A673 (cell line): ENCODE results near the gene MFNG. TPM values are rescaled to one million over a fixed set of nuclear protein-coding genes. Genes with fewer than 3 reads are reported as not detected.

Experiments
- BruUV-seq: library from RNA; stranded (reverse); fragments of 400-500 nt; replicated peaks from 2 replicates; lab custom pipeline; 2021; lab: Mats Ljungman, UMichigan
- CTCF ChIA-PET: fragments of 300-600 bp; sonication (Branson Sonifier 250); formaldehyde crosslinking; loops from one replicate; lab custom pipeline; 2022; ENCODE audit warnings: antibody characterized with exemption; lab: Charles Lee
- POLR2A ChIA-PET: fragments of 300-600 bp; sonication (Branson Sonifier 250); formaldehyde crosslinking; loops from one replicate; lab custom pipeline; 2022; ENCODE audit warnings: antibody characterized with exemption; ENCODE audit not compliant: low non-redundant PET; lab: Charles Lee
- DNase-seq: peaks from one replicate; pipeline ENCODE4 v3.0.0-alpha.2; 2015; ENCODE audit warnings: low spot score
- H3K27ac ChIP-seq: fragments of 200-600 bp; sonication (generic); 2 replicates; pipeline ENCODE4 v1.5.1; 2016; ENCODE audit warnings: mixed run types, low read depth, mild to moderate bottlenecking, mixed read lengths, antibody characterized with exemption, low read length; ENCODE audit not compliant: poor library complexity, severe bottlenecking
- H3K27me3 ChIP-seq: fragments of 200-600 bp; sonication (generic); replicated peaks from 2 replicates; pipeline ENCODE4 v1.6.1; 2017; ENCODE audit warnings: mixed run types, low read depth, mild to moderate bottlenecking, mixed read lengths, antibody characterized with exemption, low read length; ENCODE audit not compliant: insufficient read depth, poor library complexity
- H3K36me3 ChIP-seq: fragments of 200-600 bp; sonication (generic); 2 replicates; pipeline ENCODE4 v1.6.1; 2016; ENCODE audit warnings: mixed run types, mild to moderate bottlenecking, mixed read lengths, antibody characterized with exemption, low read length; ENCODE audit not compliant: insufficient read depth, poor library complexity, severe bottlenecking
- H3K4me1 ChIP-seq: fragments of 200-600 bp; sonication (generic); 2 replicates; pipeline ENCODE4 v1.6.1; 2017; ENCODE audit warnings: mixed run types, mild to moderate bottlenecking, mixed read lengths, antibody characterized with exemption, low read length; ENCODE audit not compliant: insufficient read depth, poor library complexity, severe bottlenecking
- H3K4me3 ChIP-seq: fragments of 200-600 bp; sonication (generic); 2 replicates; pipeline ENCODE4 v1.5.1; 2016; ENCODE audit warnings: low read depth, mixed run types, mild to moderate bottlenecking, mixed read lengths, low read length; ENCODE audit not compliant: poor library complexity, severe bottlenecking
- H3K9me3 ChIP-seq: fragments of 200-600 bp; sonication (generic); 2 replicates; pipeline ENCODE4 v1.6.1; 2016; ENCODE audit warnings: mixed run types, low read depth, mild to moderate bottlenecking, mixed read lengths, antibody characterized with exemption, low read length; ENCODE audit not compliant: poor library complexity, severe bottlenecking
- EZH2 ChIP-seq: fragments of 200-600 bp; sonication (generic); IDR thresholded peaks from 2 replicates; pipeline ENCODE4 v1.6.1; 2017; ENCODE audit warnings: borderline replicate concordance, low read depth, mild to moderate bottlenecking, mixed read lengths, antibody characterized with exemption, low read length; ENCODE audit not compliant: poor library complexity, severe bottlenecking
- intact Hi-C: fragments of 100-400 bp; cut with micrococcal nuclease; formaldehyde crosslinking; loops from one replicate; pipeline ENCODE4 v1.10.0; 2022; ENCODE audit not compliant: unreplicated experiment
- total RNA-seq: library from RNA; stranded (reverse); gene quantifications from 2 replicates; pipeline ENCODE4 v1.2.3, GENCODE V29; 2021
- TF ChIP-seq, protein P1 (sequence below): fragments of 300-800, 200-600 bp; sonication (generic); conservative IDR thresholded peaks from 2 replicates; pipeline ENCODE4 v1.5.1; 2017; ENCODE audit warnings: low read depth, mild to moderate bottlenecking, antibody characterized with exemption, low read length, moderate library complexity, mixed read lengths

MFNG gene
- total RNA-seq, 1 experiment from 2014 or later, result not detected

DNA sequence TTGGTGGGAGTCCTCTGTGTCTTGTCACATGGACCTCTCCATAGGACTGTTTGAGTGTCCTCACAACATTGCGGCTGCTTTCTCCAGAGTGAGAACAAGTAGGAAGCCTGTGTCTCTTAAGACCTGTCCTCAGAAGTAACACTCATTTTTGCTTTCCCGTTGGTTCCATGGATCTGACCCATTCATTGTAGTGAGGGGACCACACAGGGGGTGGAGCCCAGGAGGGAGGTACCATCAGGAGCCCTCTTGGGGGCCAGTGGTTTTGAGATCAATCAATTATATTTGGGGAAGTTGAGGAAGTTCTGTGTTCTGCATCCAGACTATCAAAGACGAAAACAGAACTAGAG is 53.5 kb downstream of the MFNG start:
- Histone ChIP-seq H3K4me1 (no peaks in the 10 kb centered on the region), H3K36me3 (no peaks in the 10 kb centered on the region), H3K27me3 (peaks cover 12% of the 10 kb centered on the region), H3K9me3 (peaks cover 10% of the 10 kb centered on the region), H3K27ac (no peak overlapping the region), H3K4me3 (no peak overlapping the region)
- TF ChIP-seq, protein P1, sequence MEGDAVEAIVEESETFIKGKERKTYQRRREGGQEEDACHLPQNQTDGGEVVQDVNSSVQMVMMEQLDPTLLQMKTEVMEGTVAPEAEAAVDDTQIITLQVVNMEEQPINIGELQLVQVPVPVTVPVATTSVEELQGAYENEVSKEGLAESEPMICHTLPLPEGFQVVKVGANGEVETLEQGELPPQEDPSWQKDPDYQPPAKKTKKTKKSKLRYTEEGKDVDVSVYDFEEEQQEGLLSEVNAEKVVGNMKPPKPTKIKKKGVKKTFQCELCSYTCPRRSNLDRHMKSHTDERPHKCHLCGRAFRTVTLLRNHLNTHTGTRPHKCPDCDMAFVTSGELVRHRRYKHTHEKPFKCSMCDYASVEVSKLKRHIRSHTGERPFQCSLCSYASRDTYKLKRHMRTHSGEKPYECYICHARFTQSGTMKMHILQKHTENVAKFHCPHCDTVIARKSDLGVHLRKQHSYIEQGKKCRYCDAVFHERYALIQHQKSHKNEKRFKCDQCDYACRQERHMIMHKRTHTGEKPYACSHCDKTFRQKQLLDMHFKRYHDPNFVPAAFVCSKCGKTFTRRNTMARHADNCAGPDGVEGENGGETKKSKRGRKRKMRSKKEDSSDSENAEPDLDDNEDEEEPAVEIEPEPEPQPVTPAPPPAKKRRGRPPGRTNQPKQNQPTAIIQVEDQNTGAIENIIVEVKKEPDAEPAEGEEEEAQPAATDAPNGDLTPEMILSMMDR, result no peak
- TF ChIP-seq EZH2, result no peak
- intact Hi-C loops, result no loop called here
- BruUV-seq, result no TSS peak
- ChIA-PET POLR2A (no interaction called here), CTCF (interaction anchor here (0.6 kb wide), 1 partner anchor 45 kb away, joined by 4 read pairs; no protein-coding TSS in a partner anchor)
- no peak for DNase-seq

DNA sequence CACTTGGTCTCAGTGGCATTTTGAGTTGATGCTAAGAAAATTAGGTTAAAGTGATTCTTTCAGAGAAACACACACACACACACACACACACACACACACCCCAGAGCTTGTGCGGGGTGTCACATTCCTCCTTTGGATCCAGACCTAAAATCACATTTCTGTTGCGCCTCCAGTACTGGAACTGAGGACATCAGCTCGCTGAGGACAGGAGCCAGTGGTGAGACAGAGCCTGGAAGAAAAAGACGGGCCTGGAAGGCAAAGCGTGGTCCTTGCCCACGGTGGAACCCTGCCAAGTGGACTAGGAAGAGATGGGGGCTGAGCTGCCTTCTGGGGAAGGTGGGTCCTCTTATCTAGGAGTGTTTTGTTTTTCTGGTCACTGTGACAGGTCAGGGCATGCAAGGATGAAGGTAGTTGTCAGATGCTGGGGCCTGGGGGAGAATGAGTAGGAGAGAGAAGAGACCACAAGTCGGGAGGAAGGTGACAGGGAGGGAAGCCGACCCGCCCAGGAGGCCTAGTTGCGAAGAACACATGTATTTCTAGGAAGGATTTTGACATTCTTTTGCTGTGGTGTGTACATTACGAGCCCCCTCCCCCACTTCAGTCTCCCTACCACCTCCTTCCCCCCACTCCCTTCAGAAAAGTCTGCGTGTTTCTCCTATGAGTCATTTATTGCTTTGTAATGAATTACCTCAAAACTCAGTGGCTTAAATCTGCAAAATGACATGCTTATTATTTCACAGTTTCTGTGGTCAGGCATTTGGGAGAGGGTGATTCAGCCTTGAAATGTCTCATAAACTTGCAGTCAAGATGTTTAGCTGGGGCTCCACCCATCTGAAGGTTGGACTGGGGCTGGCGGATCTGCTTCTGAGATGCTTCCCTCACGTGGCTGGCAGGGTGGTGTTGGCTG is 54.1 kb downstream of the MFNG start:
- ChIA-PET CTCF (interaction anchor here (0.6 kb wide), 1 partner anchor 46 kb away, joined by 4 read pairs; no protein-coding TSS in a partner anchor), POLR2A (no interaction called here)
- H3K27ac ChIP-seq, result no peak overlapping the region
- no peaks in the 10 kb centered on the region for H3K4me1 ChIP-seq
- H3K27me3 ChIP-seq, result peaks cover 18% of the 10 kb centered on the region
- TF ChIP-seq EZH2, result no peak
- TF ChIP-seq, protein P1, result no peak
- intact Hi-C loops, result no loop called here
- peaks cover 10% of the 10 kb centered on the region for H3K9me3 ChIP-seq
- H3K36me3 ChIP-seq, result no peaks in the 10 kb centered on the region
- BruUV-seq, result no TSS peak
- peak; percentile 72 for DNase-seq
- no peak overlapping the region for H3K4me3 ChIP-seq

DNA sequence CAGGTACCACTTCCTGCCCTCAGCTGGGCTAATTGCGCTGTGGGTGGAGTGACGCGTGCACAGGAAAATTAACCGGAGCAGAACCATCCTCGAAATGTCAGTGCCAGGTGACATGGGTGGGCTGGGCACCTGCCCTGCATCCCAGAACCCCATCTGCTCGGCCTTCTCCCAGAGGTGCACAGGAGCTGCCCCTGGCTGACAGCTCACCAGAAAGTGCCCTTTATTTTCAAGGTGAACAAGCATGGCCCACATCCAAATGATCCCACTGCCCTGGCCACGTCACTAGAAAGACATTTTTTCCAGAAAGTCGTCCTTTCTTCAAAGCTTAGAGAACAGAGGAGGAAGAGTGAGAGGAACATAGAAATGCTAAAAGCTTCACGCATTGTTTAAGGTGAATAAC is 54.8 kb downstream of the MFNG start:
- Histone ChIP-seq H3K4me3 (no peak overlapping the region), H3K27ac (no peak overlapping the region), H3K9me3 (peaks cover 10% of the 10 kb centered on the region), H3K36me3 (no peaks in the 10 kb centered on the region), H3K4me1 (no peaks in the 10 kb centered on the region), H3K27me3 (peaks cover 25% of the 10 kb centered on the region)
- BruUV-seq, result no TSS peak
- ChIA-PET POLR2A (no interaction called here), CTCF (no interaction called here)
- intact Hi-C loops, result no loop called here
- no peak for TF ChIP-seq EZH2
- TF ChIP-seq, protein P1, result no peak
- no peak for DNase-seq
